Measurements from ENCODE around the gene MRPL40. TPM values are rescaled to one million over a fixed set of nuclear protein-coding genes. Genes with fewer than 3 reads are reported as not detected.

The MRPL40 gene
- total and polyA plus RNA-seq, 2 donors (not counting 1 experiment from before 2014, with no cell fraction given) = 44.4 to 44.8 TPM

GRCh38 chr22:19464975-19465374 is 32.6 kb downstream of the MRPL40 start:
- Histone ChIP-seq H3K79me2 (ENCODE audit: control insufficient read depth, insufficient read depth, low read length) (no peaks in the 10 kb centered on the region), H3K36me3 (ENCODE audit: control insufficient read depth, insufficient read depth, low read length) (peaks cover 22% of the 10 kb centered on the region), H3K9me3 (ENCODE audit: control insufficient read depth, insufficient read depth, low read depth, low read length) (no peaks in the 10 kb centered on the region), H3K27me3 (ENCODE audit: control insufficient read depth, insufficient read depth, low read length) (no peaks in the 10 kb centered on the region), H3K4me3 (replicated peaks in 1 of 4; ENCODE audit: control extremely low read depth in 1 of 4, insufficient read depth in 1 of 4, low read depth in 3 of 4, low read length in 4 of 4) (no peak overlapping the region), H4K20me1 (ENCODE audit: control insufficient read depth, extremely low read depth, insufficient read depth, low read length) (no peaks in the 10 kb centered on the region), H2AFZ (ENCODE audit: low read length) (no peak overlapping the region), H3K27ac (ENCODE audit: insufficient read depth, low read length) (no peak overlapping the region), H3K4me1 (ENCODE audit: control insufficient read depth, extremely low read depth, insufficient read depth, low read length) (peaks cover 7% of the 10 kb centered on the region), H3K9ac (ENCODE audit: insufficient read depth, low read length) (no peak overlapping the region), H3K4me2 (ENCODE audit: extremely low read depth, insufficient read depth, low read length) (no peak overlapping the region)
- no peak for DNase-seq (ENCODE audit: low read depth in 2 of 2)
- TF ChIP-seq CTCF (conservative IDR thresholded peaks at IDR 0.05 in 1 of 2, IDR thresholded peaks at IDR 0.05 in 1 of 2; ENCODE audit: low read depth in 1 of 2, low read length in 2 of 2) (no peak), EZH2 (IDR thresholded peaks at IDR 0.05; ENCODE audit: low read length, missing control alignments) (no peak)

- TF ChIP-seq EZH2 (IDR thresholded peaks at IDR 0.05; ENCODE audit: low read length, missing control alignments) (no peak), CTCF (conservative IDR thresholded peaks at IDR 0.05 in 1 of 2, IDR thresholded peaks at IDR 0.05 in 1 of 2; ENCODE audit: low read depth in 1 of 2, low read length in 2 of 2) (no peak)
- Histone ChIP-seq H3K27me3 (ENCODE audit: control insufficient read depth, insufficient read depth, low read length) (no peaks in the 10 kb centered on the region), H3K27ac (ENCODE audit: insufficient read depth, low read length) (no peak overlapping the region), H4K20me1 (ENCODE audit: control insufficient read depth, extremely low read depth, insufficient read depth, low read length) (no peaks in the 10 kb centered on the region), H3K36me3 (ENCODE audit: control insufficient read depth, insufficient read depth, low read length) (peaks cover 28% of the 10 kb centered on the region), H3K4me2 (ENCODE audit: extremely low read depth, insufficient read depth, low read length) (no peak overlapping the region), H3K4me3 (replicated peaks in 1 of 4; ENCODE audit: control extremely low read depth in 1 of 4, insufficient read depth in 1 of 4, low read depth in 3 of 4, low read length in 4 of 4) (no peak overlapping the region), H3K79me2 (ENCODE audit: control insufficient read depth, insufficient read depth, low read length) (no peaks in the 10 kb centered on the region), H3K9me3 (ENCODE audit: control insufficient read depth, insufficient read depth, low read depth, low read length) (no peaks in the 10 kb centered on the region), H3K4me1 (ENCODE audit: control insufficient read depth, extremely low read depth, insufficient read depth, low read length) (peaks cover 7% of the 10 kb centered on the region), H3K9ac (ENCODE audit: insufficient read depth, low read length) (no peak overlapping the region), H2AFZ (ENCODE audit: low read length) (no peak overlapping the region)
- DNase-seq (ENCODE audit: low read depth in 2 of 2) = no peak
Measured at GRCh38 chr22:19466126-19466716, 33.9 kb downstream of the MRPL40 start.

- Histone ChIP-seq H4K20me1 (ENCODE audit: control insufficient read depth, extremely low read depth, insufficient read depth, low read length) (no peaks in the 10 kb centered on the region), H3K4me1 (ENCODE audit: control insufficient read depth, extremely low read depth, insufficient read depth, low read length) (peaks cover 7% of the 10 kb centered on the region), H3K4me2 (ENCODE audit: extremely low read depth, insufficient read depth, low read length) (no peak overlapping the region), H3K27me3 (ENCODE audit: control insufficient read depth, insufficient read depth, low read length) (no peaks in the 10 kb centered on the region), H3K4me3 (replicated peaks in 1 of 4; ENCODE audit: control extremely low read depth in 1 of 4, insufficient read depth in 1 of 4, low read depth in 3 of 4, low read length in 4 of 4) (no peak overlapping the region), H3K27ac (ENCODE audit: insufficient read depth, low read length) (no peak overlapping the region), H3K36me3 (ENCODE audit: control insufficient read depth, insufficient read depth, low read length) (peaks cover 34% of the 10 kb centered on the region), H2AFZ (ENCODE audit: low read length) (no peak overlapping the region), H3K9ac (ENCODE audit: insufficient read depth, low read length) (no peak overlapping the region), H3K79me2 (ENCODE audit: control insufficient read depth, insufficient read depth, low read length) (no peaks in the 10 kb centered on the region), H3K9me3 (ENCODE audit: control insufficient read depth, insufficient read depth, low read depth, low read length) (no peaks in the 10 kb centered on the region)
- TF ChIP-seq CTCF (conservative IDR thresholded peaks at IDR 0.05 in 1 of 2, IDR thresholded peaks at IDR 0.05 in 1 of 2; ENCODE audit: low read depth in 1 of 2, low read length in 2 of 2) = no peak
- TF ChIP-seq EZH2 (IDR thresholded peaks at IDR 0.05; ENCODE audit: low read length, missing control alignments) = no peak
- no peak for DNase-seq (ENCODE audit: low read depth in 2 of 2)
Measured at GRCh38 chr22:19466848-19467752, 34.8 kb downstream of the MRPL40 start.
